Measurements from ENCODE around the gene MTCL1. TPM values are rescaled to one million over a fixed set of nuclear protein-coding genes. Genes with fewer than 3 reads are reported as not detected.

MTCL1 gene
- total RNA-seq, 1 donor, result 59.6 TPM

DNA sequence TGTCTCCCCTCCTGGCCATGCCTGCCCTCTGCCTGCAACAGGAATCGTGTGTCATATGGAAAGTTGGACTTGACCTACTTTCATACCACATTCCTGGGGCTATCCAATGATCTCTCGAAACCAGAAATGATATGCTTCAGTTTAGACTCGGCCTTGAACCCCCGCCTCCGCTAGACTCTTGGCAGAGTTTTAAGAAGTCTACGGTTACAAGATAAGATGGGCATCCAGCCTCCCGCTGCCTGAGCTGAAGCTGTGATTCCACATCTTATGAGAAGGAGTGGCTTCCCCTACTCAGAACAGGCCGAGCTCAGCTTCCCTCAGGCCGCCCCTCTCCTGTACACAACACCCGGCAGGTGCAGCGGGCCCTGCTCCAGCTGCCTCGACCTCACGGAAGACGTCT, 73.9 kb downstream of the MTCL1 start:
- TF ChIP-seq, protein P1, sequence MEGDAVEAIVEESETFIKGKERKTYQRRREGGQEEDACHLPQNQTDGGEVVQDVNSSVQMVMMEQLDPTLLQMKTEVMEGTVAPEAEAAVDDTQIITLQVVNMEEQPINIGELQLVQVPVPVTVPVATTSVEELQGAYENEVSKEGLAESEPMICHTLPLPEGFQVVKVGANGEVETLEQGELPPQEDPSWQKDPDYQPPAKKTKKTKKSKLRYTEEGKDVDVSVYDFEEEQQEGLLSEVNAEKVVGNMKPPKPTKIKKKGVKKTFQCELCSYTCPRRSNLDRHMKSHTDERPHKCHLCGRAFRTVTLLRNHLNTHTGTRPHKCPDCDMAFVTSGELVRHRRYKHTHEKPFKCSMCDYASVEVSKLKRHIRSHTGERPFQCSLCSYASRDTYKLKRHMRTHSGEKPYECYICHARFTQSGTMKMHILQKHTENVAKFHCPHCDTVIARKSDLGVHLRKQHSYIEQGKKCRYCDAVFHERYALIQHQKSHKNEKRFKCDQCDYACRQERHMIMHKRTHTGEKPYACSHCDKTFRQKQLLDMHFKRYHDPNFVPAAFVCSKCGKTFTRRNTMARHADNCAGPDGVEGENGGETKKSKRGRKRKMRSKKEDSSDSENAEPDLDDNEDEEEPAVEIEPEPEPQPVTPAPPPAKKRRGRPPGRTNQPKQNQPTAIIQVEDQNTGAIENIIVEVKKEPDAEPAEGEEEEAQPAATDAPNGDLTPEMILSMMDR (IDR thresholded peaks at IDR 0.05; ENCODE audit: insufficient read depth, low read depth, low read length), result no peak
- no peak for DNase-seq (ENCODE audit: low read depth)

DNA sequence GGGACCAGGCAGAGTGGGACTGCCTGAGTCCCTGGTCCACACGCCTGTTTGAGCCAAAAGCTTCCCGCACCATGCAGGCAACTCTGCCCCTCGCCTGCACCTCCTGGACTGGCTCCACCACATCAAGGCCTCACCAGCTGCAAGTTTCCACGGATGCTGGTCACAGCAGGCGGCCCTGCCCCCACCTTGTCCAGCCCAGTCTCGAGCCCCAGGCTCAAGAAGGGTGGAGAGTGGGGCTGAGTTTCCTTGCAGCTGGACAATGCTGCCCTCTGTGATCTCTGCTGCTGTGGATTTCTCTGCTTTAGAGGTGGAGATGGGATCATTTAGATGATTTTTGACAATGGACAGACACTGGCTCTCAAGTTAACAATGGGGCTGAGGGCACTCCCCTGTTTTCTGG, 74.9 kb downstream of the MTCL1 start:
- TF ChIP-seq, protein P1 (IDR thresholded peaks at IDR 0.05; ENCODE audit: insufficient read depth, low read depth, low read length), result no peak
- DNase-seq (ENCODE audit: low read depth), result peak; percentile 29
- H3K4me3 ChIP-seq (ENCODE audit: low read depth, low read length), result no peak overlapping the region

More for the DNA sequence above, 73.9 kb downstream of the MTCL1 start:
- no peak overlapping the region for H3K4me3 ChIP-seq (ENCODE audit: low read depth, low read length)

DNA sequence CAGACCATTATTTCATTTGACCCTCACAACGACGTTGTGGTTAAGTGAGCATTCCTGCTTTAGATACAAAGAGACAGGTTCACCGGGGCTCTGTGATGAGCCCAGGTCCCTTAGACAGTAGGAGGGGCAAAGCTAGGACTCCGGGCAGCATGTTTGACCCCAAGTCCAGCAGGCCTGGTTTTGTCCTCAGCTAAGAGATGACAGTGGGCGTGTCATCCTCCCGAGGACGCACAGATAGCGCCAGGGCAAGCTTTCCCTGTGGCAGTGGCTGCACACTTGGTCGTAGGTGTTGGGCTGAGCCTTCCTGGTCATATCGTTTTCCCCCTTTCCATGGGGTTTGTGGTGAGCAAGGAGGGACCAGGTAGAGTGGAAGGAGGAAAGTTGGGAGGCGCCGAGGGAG, 76.3 kb downstream of the MTCL1 start:
- no peak for DNase-seq (ENCODE audit: low read depth)
- no peak overlapping the region for H3K4me3 ChIP-seq (ENCODE audit: low read depth, low read length)
- TF ChIP-seq, protein P1 (IDR thresholded peaks at IDR 0.05; ENCODE audit: insufficient read depth, low read depth, low read length), result no peak

DNA sequence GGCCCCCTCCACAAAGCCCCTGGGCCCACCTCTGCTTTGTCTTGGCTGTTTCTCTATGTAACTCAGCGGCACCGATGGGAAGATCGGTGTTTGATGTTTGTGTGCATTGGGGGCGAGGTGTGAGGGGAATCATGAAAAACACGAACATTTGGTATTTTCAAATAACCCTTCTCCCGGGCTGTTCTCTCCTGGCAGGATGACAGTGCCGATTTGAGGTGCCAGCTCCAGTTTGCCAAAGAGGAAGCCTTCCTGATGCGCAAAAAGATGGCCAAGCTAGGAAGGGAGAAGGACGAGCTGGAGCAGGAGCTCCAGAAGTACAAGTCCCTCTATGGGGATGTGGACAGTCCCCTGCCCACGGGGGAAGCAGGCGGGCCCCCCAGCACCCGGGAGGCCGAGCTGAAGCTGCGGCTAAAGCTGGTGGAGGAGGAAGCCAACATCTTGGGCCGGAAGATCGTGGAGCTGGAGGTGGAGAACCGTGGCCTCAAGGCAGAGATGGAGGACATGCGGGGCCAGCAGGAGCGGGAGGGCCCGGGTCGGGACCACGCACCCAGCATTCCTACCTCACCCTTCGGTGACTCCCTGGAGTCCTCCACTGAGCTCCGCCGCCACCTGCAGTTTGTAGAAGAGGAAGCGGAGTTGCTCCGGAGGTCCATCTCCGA, 78.1 kb downstream of the MTCL1 start:
- TF ChIP-seq, protein P1 (IDR thresholded peaks at IDR 0.05; ENCODE audit: insufficient read depth, low read depth, low read length), result no peak
- no peak for DNase-seq (ENCODE audit: low read depth)
- H3K4me3 ChIP-seq (ENCODE audit: low read depth, low read length), result no peak overlapping the region

DNA sequence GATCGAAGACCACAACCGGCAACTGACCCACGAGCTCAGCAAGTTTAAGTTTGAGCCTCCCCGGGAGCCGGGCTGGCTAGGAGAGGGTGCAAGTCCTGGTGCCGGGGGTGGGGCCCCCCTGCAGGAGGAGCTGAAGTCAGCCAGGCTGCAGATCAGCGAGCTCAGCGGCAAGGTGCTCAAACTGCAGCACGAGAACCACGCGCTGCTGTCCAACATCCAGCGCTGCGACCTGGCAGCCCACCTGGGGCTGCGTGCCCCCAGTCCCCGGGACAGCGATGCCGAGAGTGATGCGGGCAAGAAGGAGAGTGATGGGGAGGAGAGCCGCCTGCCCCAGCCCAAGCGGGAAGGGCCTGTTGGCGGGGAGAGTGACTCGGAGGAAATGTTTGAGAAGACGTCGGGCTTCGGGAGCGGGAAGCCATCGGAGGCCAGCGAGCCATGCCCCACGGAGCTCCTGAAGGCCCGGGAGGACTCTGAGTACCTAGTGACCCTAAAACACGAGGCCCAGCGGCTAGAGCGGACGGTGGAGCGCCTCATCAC, 78.7 kb downstream of the MTCL1 start:
- no peak for DNase-seq (ENCODE audit: low read depth)
- TF ChIP-seq, protein P1 (IDR thresholded peaks at IDR 0.05; ENCODE audit: insufficient read depth, low read depth, low read length), result no peak
- H3K4me3 ChIP-seq (ENCODE audit: low read depth, low read length), result no peak overlapping the region

DNA sequence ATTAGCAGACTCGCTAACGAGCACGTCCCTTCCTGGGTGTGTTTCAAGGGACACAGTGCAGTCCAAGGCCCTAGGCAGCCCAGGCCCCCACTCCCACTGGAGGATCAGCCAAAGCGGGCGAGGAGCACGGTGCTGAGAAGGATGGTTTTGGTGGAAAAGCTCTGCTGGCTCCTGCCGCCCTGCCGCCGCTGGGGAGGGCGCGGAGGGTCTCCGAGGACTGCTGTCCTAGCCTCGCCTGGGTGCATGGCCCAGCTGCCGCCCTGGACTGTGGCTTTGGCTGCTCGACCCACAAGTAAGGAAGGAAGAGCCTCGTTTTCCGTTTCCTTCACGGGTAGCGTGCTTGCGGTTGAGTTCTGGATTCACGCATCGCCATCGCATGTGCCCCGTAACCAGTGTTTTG, 79.9 kb downstream of the MTCL1 start:
- H3K4me3 ChIP-seq (ENCODE audit: low read depth, low read length), result no peak overlapping the region
- DNase-seq (ENCODE audit: low read depth), result no peak
- TF ChIP-seq, protein P1 (IDR thresholded peaks at IDR 0.05; ENCODE audit: insufficient read depth, low read depth, low read length), result no peak

All from fibroblast of villous mesenchyme (primary cell).